ENCODE data around the gene CACNB3.
"Not testable (repeated sequence)": the region's sequence is repeated elsewhere in the genome, so short reads cannot be mapped to it uniquely, and the experiment has no call there.

CACNB3 gene

GRCh38 chr12:48819986-48820725 is 1.9 kb downstream of the CACNB3 start:
- TF ChIP-seq ZNF274 (IDR thresholded peaks at IDR 0.05; ENCODE audit: low read depth, low read length): no peak
- H3K4me3 ChIP-seq (ENCODE audit: low read length): no peak overlapping the region

GRCh38 chr12:48822139-48822538 is 3.8 kb downstream of the CACNB3 start:
- TF ChIP-seq ZNF274 (IDR thresholded peaks at IDR 0.05; ENCODE audit: low read depth, low read length): no peak
- H3K4me3 ChIP-seq (ENCODE audit: low read length): no peak overlapping the region

- no peak for TF ChIP-seq ZNF274 (IDR thresholded peaks at IDR 0.05; ENCODE audit: low read depth, low read length)
- H3K4me3 ChIP-seq (ENCODE audit: low read length): no peak overlapping the region
Measured at GRCh38 chr12:48822711-48823110, 4.4 kb downstream of the CACNB3 start.

- H3K4me3 ChIP-seq (ENCODE audit: low read length): no peak overlapping the region
- no peak for TF ChIP-seq ZNF274 (IDR thresholded peaks at IDR 0.05; ENCODE audit: low read depth, low read length)
Measured at GRCh38 chr12:48823281-48823680, 5.0 kb downstream of the CACNB3 start.

DNA sequence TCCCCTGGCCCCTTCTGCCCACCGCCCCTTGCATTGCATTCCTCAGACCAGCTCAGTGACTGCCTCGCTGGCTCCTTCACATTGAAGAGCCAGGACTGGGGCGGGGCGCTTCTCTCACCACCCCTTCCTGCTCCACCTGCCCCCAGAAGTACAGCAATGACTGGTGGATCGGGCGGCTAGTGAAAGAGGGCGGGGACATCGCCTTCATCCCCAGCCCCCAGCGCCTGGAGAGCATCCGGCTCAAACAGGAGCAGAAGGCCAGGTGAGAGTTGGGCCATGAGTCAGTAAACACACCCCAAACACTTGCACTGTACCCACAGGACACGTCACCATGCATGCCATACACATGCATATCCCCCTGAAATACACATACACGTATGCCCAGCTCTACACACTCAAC is 5.8 kb downstream of the CACNB3 start:
- no peak for TF ChIP-seq ZNF274 (IDR thresholded peaks at IDR 0.05; ENCODE audit: low read depth, low read length)
- no peak overlapping the region for H3K4me3 ChIP-seq (ENCODE audit: low read length)

GRCh38 chr12:48824905-48825304 is 6.6 kb downstream of the CACNB3 start:
- no peak overlapping the region for H3K4me3 ChIP-seq (ENCODE audit: low read length)
- no peak for TF ChIP-seq ZNF274 (IDR thresholded peaks at IDR 0.05; ENCODE audit: low read depth, low read length)

DNA sequence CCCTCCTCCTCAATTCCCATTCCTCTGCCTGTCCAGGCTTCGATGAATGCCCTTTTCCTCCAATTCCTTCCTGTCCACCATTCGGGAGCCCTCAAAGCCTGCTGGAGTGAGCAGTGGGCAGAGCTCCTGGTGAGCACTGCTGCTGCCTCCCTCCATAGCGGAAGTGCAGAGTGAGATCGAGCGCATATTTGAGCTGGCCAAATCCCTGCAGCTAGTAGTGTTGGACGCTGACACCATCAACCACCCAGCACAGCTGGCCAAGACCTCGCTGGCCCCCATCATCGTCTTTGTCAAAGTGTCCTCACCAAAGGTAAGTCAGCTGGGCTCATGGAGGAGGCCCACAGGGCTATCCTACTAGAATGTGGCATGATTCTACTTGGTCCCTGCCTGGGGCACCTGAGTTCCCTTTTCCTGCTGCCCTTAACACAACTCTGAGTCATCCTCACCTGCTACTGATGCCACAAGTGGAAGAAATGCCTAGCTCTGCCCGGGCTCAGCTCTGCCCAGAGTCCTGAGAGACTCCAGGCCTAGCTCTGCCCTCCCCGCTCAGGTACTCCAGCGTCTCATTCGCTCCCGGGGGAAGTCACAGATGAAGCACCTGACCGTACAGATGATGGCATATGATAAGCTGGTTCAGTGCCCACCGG is 8.0 kb downstream of the CACNB3 start:
- H3K4me3 ChIP-seq (ENCODE audit: low read length): no peak overlapping the region
- TF ChIP-seq ZNF274 (IDR thresholded peaks at IDR 0.05; ENCODE audit: low read depth, low read length): no peak

- H3K4me3 ChIP-seq (ENCODE audit: low read length): no peak overlapping the region
- TF ChIP-seq ZNF274 (IDR thresholded peaks at IDR 0.05; ENCODE audit: low read depth, low read length): no peak
Measured at GRCh38 chr12:48827026-48827425, 8.7 kb downstream of the CACNB3 start.

GRCh38 chr12:48827513-48828096 is 9.3 kb downstream of the CACNB3 start:
- no peak for TF ChIP-seq ZNF274 (IDR thresholded peaks at IDR 0.05; ENCODE audit: low read depth, low read length)
- H3K4me3 ChIP-seq (ENCODE audit: low read length): no peak overlapping the region

DNA sequence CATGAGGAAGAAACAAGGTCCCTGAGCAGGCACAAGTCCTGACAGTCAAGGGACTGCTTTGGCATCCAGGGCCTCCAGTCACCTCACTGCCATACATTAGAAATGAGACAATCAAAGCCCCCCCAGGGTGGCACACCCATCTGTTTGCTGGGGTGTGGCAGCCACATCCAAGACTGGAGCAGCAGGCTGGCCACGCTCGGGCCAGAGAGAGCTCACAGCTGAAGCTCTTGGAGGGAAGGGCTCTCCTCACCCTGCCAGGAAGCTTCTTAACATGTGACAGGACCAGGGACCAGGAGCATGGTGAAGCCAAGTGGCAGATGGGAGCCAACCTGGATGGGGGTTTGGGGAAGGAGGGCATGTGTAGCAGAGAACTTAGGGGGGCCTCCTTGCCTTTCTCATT is 10.0 kb downstream of the CACNB3 start:
- TF ChIP-seq ZNF274 (IDR thresholded peaks at IDR 0.05; ENCODE audit: low read depth, low read length): no peak

DNA sequence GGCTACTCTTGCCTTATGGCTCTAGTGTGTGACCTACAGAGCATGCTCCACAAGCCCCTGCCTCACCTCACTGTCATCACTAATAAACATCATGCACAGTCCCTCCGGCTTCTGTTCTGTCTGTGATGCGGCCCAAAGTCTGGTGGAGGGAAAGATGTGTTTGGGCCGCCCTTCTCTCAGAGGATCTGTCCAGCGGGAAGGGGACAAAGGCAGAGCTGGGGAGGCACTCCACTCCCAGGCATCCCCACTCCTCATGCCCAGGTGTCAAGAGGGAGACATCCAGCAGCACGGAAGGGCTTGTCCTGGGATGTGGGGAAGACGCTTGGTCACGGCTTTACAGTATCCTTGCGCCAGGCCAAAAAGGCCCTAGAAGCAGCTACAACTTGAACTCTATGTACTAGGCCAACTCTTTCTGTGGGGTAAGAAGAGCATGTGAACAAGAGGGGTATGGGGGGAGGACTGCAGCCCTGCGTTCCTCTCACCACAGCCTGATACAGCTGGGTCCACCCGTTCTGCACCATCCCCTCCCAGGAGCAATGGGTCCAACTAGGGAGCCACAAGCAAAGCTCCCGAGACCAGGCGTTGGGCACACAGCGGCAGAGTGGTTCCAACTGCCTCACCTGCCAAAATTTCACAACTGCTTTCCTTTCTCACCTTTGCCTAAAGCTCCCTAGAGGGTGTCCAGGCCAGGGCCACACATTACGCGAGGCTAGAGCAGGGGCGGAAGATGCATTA is 10.7 kb downstream of the CACNB3 start:
- no peak for TF ChIP-seq ZNF274 (IDR thresholded peaks at IDR 0.05; ENCODE audit: low read depth, low read length)

More for the DNA sequence above, 10.0 kb downstream of the CACNB3 start:
- H3K4me3 ChIP-seq (ENCODE audit: low read length): no peak overlapping the region

DNA sequence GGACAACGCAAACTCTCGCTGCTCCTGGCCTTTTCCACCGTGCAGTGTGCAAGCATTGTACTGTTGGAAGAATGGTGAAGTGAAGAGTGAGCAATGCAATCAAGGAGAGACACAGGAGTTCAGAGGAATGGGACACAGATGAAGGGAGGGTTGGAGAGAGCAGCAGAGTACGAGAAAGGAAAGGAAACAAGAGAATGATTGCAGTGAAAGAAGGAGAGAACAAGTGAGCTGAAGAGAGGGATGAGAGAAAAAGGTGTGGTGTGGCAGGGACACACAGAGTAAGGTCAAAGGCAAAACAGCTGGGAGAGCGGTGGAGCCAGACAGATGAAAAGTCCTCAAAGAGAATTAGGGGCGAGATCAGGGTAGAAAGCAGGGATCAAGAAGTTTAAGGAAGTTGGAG is 13.0 kb downstream of the CACNB3 start:
- H3K4me3 ChIP-seq (ENCODE audit: low read length): no peak overlapping the region
- no peak for TF ChIP-seq ZNF274 (IDR thresholded peaks at IDR 0.05; ENCODE audit: low read depth, low read length)

More for the DNA sequence above, 10.7 kb downstream of the CACNB3 start:
- H3K4me3 ChIP-seq (ENCODE audit: low read length): no peak overlapping the region

GRCh38 chr12:48832321-48833060 is 14.2 kb downstream of the CACNB3 start:
- no peak overlapping the region for H3K4me3 ChIP-seq (ENCODE audit: low read length)
- no peak for TF ChIP-seq ZNF274 (IDR thresholded peaks at IDR 0.05; ENCODE audit: low read depth, low read length)

- TF ChIP-seq ZNF274 (IDR thresholded peaks at IDR 0.05; ENCODE audit: low read depth, low read length): no peak
- no peak overlapping the region for H3K4me3 ChIP-seq (ENCODE audit: low read length)
Measured at GRCh38 chr12:48838048-48838447, 19.8 kb downstream of the CACNB3 start.

GRCh38 chr12:48842021-48842420 is 23.7 kb downstream of the CACNB3 start:
- H3K4me3 ChIP-seq (ENCODE audit: low read length): not testable (repeated sequence)
